HG03159 (cell line): ENCODE measurements around the gene ATP8B2.

Experiments
- ATAC-seq: cut with Tn5 transposase; IDR thresholded peaks from one replicate; pipeline ENCODE4 v1.9.1; 2021; ENCODE audit warnings: mild to moderate bottlenecking, moderate library complexity; ENCODE audit not compliant: unreplicated experiment

The ATP8B2 gene

GRCh38 chr1:154391086-154391770 is 65.9 kb downstream of the ATP8B2 start:
- no peak for ATAC-seq

DNA sequence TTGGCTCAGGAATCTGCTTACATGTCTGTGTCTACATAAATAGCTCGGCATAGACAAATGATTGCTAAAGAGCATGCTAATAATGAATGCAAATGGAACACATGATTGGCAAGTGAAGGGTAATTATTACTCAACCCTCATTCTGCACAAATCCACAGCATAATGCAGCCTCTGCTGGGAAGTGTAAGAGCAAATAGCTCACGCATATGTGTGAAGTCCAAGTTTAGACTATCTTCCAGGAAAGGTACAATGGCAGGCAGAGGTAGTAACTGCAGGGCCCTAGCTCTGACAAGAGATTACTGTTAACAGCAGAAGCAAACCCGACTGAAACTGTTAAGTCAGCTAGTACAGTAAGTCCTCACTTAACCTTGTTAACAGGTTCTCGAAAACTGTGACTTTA is 72.8 kb downstream of the ATP8B2 start:
- no peak for ATAC-seq

DNA sequence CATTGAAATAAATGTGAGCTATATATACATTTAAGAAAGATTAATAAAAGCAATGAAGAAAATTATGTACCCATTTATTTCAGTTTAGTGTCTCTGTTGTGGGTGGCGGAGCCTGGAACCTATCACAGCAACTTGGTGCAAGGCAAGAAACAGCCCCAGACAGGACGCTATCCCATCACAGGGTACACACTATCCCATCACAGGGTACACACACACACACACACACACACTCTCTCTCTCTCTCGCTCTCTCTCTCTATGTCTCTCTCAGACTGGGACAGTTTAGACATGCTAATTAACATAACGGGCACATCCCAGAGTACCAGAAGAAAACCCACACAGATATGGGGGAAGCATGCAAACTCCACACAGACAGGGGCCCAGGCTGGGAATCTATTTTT is 73.4 kb downstream of the ATP8B2 start:
- ATAC-seq: no peak

GRCh38 chr1:154400381-154400801 is 75.1 kb downstream of the ATP8B2 start:
- ATAC-seq: no peak
